Fibroblast of lung (primary cell): Measurements from ENCODE around the gene ROBO1. TPM values are rescaled to one million over a fixed set of nuclear protein-coding genes. Genes with fewer than 3 reads are reported as not detected.

Source experiments
- DNase-seq, 2 donors: peaks; one replicate each; pipeline versions ENCODE4 v3.0.0 to v3.0.0-alpha.2; 2010; ENCODE audit warnings: low read depth in 2 of 2
- H2AFZ ChIP-seq: 2 replicates; pipeline ENCODE4 v1.5.1; 2012; ENCODE audit warnings: low read length, control low read depth, inconsistent platforms
- H3K27ac ChIP-seq: 2 replicates; pipeline ENCODE4 v1.5.1; 2011; ENCODE audit warnings: low read length, control low read depth; ENCODE audit not compliant: insufficient read depth
- H3K27me3 ChIP-seq: 2 replicates; pipeline ENCODE4 v1.5.1; 2011; ENCODE audit warnings: mild to moderate bottlenecking, low read length; ENCODE audit not compliant: control insufficient read depth, insufficient read depth
- H3K36me3 ChIP-seq: 2 replicates; pipeline ENCODE4 v1.5.1; 2011; ENCODE audit warnings: low read length; ENCODE audit not compliant: control insufficient read depth, insufficient read depth
- H3K4me1 ChIP-seq: 2 replicates; pipeline ENCODE4 v1.5.1; 2011; ENCODE audit warnings: low read length; ENCODE audit not compliant: control insufficient read depth, insufficient read depth; ENCODE audit errors: extremely low read depth
- H3K4me2 ChIP-seq: 2 replicates; pipeline ENCODE4 v1.5.1; 2011; ENCODE audit warnings: low read length, control low read depth; ENCODE audit not compliant: insufficient read depth; ENCODE audit errors: extremely low read depth
- H3K4me3 ChIP-seq, 4 experiments: fragments of 200-600 bp in 1 of 4; sonication (generic) in 1 of 4; replicated peaks in 1 of 4; 2 replicates each; pipeline ENCODE4 v1.5.1; 2011 to 2016; ENCODE audit warnings: low read length in 4 of 4, low read depth in 3 of 4, mild to moderate bottlenecking in 3 of 4, control low read depth in 2 of 4, inconsistent platforms in 1 of 4, mixed read lengths in 1 of 4; ENCODE audit not compliant: insufficient read depth in 1 of 4; ENCODE audit errors: control extremely low read depth in 1 of 4
- H3K79me2 ChIP-seq: 2 replicates; pipeline ENCODE4 v1.5.1; 2012; ENCODE audit warnings: mild to moderate bottlenecking, low read length, inconsistent platforms; ENCODE audit not compliant: control insufficient read depth, insufficient read depth
- H3K9ac ChIP-seq: 2 replicates; pipeline ENCODE4 v1.5.1; 2011; ENCODE audit warnings: mild to moderate bottlenecking, low read length, control low read depth; ENCODE audit not compliant: insufficient read depth
- H3K9me3 ChIP-seq: 2 replicates; pipeline ENCODE4 v1.5.1; 2012; ENCODE audit warnings: low read depth, low read length; ENCODE audit not compliant: control insufficient read depth, insufficient read depth
- H4K20me1 ChIP-seq: 2 replicates; pipeline ENCODE4 v1.5.1; 2011; ENCODE audit warnings: low read length; ENCODE audit not compliant: control insufficient read depth, insufficient read depth; ENCODE audit errors: extremely low read depth
- EZH2 ChIP-seq: IDR thresholded peaks from 2 replicates; pipeline ENCODE4 v1.5.1; 2012; ENCODE audit warnings: low read length, control low read depth, mild to moderate bottlenecking; ENCODE audit errors: missing control alignments
- polyA plus RNA-seq, 2 donors: library from polyadenylated mRNA; depleted of rRNA in 1 of 2; stranded (reverse) in 1 of 2; unstranded in 1 of 2; fragments of >200 nt; gene quantifications; 2 replicates each; pipeline ENCODE4 v1.2.1, GENCODE V29; 2011 to 2012; ENCODE audit warnings: missing spikeins in 1 of 2
- total RNA-seq: library from RNA; depleted of rRNA; stranded (reverse); fragments of >200 nt; gene quantifications from 2 replicates; pipeline ENCODE4 v1.2.1, GENCODE V29; 2014
- TF ChIP-seq, protein P1 (sequence below), 2 donors: IDR thresholded peaks in 1 of 2; conservative IDR thresholded peaks in 1 of 2; 1 replicate in 1 of 2; 2 replicates in 1 of 2; pipeline ENCODE4 v1.5.1; 2011 to 2012; ENCODE audit warnings: low read length in 2 of 2, control low read depth in 1 of 2, inconsistent platforms in 1 of 2, low read depth in 1 of 2, mild to moderate bottlenecking in 1 of 2

ROBO1 gene
- total and polyA plus RNA-seq, 2 donors (not counting 1 experiment from before 2014, with no cell fraction given): 53.8 to 104 TPM

DNA sequence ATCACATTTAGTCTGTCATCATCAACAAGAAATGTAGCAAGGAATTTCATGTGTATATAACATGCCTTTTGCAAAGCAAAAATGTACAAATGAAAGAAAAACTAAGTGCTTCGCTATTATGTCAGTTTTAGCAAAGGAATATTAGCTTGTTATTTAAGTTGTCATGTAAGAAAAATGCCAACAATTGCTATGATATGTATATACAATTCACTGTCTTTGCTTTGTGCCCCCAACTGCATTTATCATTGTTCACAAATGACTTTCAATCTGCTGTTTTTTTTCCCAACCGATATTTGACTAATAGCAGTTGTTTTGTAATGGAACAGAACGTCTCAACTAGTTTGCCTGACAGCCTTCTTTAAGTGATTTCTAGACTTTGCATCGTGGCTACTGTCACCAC is 207.1 kb downstream of the ROBO1 start:
- no peak for DNase-seq
- H3K27ac ChIP-seq: no peak overlapping the region
- H3K9ac ChIP-seq: no peak overlapping the region
- no peaks in the 10 kb centered on the region for H3K27me3 ChIP-seq
- no peaks in the 10 kb centered on the region for H3K9me3 ChIP-seq
- no peaks in the 10 kb centered on the region for H3K79me2 ChIP-seq
- no peak for TF ChIP-seq EZH2
- TF ChIP-seq, protein P1, sequence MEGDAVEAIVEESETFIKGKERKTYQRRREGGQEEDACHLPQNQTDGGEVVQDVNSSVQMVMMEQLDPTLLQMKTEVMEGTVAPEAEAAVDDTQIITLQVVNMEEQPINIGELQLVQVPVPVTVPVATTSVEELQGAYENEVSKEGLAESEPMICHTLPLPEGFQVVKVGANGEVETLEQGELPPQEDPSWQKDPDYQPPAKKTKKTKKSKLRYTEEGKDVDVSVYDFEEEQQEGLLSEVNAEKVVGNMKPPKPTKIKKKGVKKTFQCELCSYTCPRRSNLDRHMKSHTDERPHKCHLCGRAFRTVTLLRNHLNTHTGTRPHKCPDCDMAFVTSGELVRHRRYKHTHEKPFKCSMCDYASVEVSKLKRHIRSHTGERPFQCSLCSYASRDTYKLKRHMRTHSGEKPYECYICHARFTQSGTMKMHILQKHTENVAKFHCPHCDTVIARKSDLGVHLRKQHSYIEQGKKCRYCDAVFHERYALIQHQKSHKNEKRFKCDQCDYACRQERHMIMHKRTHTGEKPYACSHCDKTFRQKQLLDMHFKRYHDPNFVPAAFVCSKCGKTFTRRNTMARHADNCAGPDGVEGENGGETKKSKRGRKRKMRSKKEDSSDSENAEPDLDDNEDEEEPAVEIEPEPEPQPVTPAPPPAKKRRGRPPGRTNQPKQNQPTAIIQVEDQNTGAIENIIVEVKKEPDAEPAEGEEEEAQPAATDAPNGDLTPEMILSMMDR (conservative IDR thresholded peaks at IDR 0.05 in 1 of 2, IDR thresholded peaks at IDR 0.05 in 1 of 2; ENCODE audit: low read depth in 1 of 2, low read length in 2 of 2): no peak
- no peaks in the 10 kb centered on the region for H3K4me1 ChIP-seq
- no peak overlapping the region for H3K4me2 ChIP-seq
- H4K20me1 ChIP-seq: no peaks in the 10 kb centered on the region
- H3K36me3 ChIP-seq: no peaks in the 10 kb centered on the region
- H2AFZ ChIP-seq: no peak overlapping the region
- H3K4me3 ChIP-seq: no peak overlapping the region

DNA sequence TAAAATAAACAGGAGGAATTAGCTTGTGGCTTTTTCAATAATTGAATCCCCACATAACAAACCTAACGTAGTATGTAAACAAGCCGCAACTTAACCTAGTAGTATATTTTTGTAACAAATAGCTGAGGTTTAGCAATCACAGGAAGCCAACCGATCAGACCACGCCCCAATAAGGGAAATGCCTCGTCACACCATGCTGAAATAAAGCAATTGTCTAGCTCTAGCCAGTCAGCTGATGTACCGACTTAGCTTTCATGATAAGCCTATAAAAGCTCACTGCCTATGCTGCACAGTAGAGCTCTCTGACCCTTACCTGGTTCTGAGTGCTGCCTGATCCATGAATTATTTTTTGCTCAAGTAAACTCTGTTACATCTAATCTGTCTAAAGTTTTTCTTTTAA is 208.9 kb downstream of the ROBO1 start:
- Histone ChIP-seq H3K27ac (no peak overlapping the region), H3K4me1 (no peaks in the 10 kb centered on the region), H3K4me3 (no peak overlapping the region), H3K36me3 (no peaks in the 10 kb centered on the region), H3K27me3 (no peaks in the 10 kb centered on the region), H4K20me1 (no peaks in the 10 kb centered on the region), H3K9ac (no peak overlapping the region), H2AFZ (no peak overlapping the region), H3K4me2 (no peak overlapping the region), H3K9me3 (no peaks in the 10 kb centered on the region), H3K79me2 (no peaks in the 10 kb centered on the region)
- no peak for DNase-seq
- no peak for TF ChIP-seq EZH2
- TF ChIP-seq, protein P1 (conservative IDR thresholded peaks at IDR 0.05 in 1 of 2, IDR thresholded peaks at IDR 0.05 in 1 of 2; ENCODE audit: low read depth in 1 of 2, low read length in 2 of 2): no peak

DNA sequence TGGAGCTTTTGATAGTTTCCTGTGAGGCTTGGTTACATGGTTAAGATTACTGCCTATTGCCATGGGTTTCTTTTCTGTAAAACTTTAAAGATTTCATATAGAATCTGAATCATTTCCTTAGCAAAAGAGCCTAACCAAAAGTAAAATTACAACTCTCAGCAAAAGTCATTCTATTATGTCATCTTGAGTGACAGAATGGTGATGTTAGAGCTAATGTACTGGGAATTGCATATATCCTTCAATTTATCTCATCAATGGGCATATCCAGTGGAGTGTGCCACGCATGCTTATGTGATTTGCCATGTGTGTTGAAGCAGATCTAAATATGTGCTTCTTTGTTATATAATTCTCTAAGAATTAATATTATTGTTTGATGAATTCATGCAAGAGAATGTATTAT is 212.1 kb downstream of the ROBO1 start:
- TF ChIP-seq, protein P1 (conservative IDR thresholded peaks at IDR 0.05 in 1 of 2, IDR thresholded peaks at IDR 0.05 in 1 of 2; ENCODE audit: low read depth in 1 of 2, low read length in 2 of 2): no peak
- no peak for TF ChIP-seq EZH2
- Histone ChIP-seq H3K36me3 (no peaks in the 10 kb centered on the region), H3K9ac (no peak overlapping the region), H3K4me3 (no peak overlapping the region), H3K4me1 (no peaks in the 10 kb centered on the region), H3K9me3 (no peaks in the 10 kb centered on the region), H2AFZ (no peak overlapping the region), H3K27ac (no peak overlapping the region), H3K4me2 (no peak overlapping the region), H3K27me3 (no peaks in the 10 kb centered on the region), H3K79me2 (no peaks in the 10 kb centered on the region), H4K20me1 (no peaks in the 10 kb centered on the region)
- no peak for DNase-seq
